Measurements from ENCODE around the gene CHD9NB.
A peak's percentile ranks its signal among the peaks of the same experiment; 100 is the strongest.
"Not testable (repeated sequence)": the region's sequence is repeated elsewhere in the genome, so short reads cannot be mapped to it uniquely, and the experiment has no call there.

The CHD9NB gene

DNA sequence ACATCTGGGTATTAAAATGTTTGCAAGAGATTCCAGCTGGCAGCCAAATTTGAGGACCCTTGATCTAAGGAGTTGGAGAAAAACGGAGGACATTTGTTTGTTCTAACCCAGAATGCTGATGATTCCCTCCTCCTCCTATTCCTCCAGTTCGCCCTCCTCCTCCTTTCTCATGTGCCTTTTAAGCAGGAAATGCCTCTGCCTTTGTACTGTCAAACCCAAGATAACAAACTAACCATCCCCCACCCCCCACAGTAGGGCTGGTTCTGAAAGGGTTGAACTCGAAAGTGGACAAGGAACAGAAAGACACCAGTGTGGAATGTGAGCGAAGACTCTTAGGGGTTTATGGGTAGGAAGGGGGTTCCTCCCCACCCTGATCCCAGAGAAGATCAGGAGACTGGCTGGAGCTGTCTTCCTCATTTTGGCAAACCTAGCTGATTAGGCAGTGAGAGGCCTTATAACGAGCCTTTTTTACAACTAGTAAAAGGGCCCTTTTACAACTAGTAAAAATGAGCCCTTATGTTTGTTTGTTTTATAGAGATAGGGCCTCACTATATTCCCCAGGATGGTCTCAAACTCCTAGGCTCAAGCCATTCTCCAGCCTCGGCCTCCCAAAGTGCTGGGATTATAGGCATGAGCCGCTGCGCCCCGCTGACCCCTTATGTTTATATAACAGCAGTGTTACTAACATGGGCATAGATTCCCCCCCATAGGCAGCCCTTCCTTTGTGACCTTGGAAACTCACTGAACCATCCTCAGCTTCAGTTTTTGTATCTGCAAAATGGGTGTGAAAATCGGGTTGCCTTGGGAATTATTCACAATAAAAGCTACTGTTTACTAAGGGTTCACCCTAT lies 3.1 kb upstream of the CHD9NB start:
- no peak for DNase-seq

DNA sequence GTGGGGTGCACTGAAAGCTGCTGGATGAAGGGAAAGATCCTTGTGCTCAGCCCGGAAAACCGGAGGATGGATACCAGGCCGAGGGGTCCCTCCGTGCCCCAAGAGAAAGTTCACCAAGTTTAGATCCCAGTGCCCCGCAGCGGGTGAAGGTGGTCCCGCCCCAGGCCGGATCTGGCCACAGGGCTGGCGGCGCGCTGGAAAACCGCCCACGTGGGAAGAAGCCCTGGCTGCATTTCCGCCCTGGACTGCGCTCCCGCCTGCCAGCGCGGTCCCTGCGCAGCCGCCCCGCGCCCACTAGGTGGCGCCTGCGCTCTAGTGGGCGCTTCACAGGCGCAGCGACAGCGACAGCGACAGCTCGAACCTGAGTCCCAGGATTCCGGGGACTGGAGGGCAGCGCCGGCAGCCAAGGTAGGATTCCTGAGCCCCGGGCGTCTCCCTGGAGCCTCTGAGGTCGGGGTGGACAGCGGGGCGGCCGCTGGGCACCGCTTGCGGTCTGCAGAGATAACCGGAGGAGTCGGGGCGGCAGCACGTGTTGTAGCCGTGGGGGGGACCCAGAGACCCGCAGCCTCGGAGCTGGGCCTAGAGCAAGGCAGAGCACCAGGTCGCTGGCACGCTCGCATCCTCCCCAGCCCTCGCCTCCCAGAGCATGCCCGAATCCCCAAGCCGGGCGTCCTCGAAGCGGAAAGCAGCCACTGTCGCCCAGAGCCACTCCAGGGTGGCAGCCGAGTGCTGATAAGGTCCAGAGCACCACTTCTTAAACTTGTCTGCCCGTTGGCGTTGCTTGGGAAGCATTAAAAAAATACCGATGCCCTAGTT lies 2.2 kb upstream of the CHD9NB start, which contains the start of gene CHD9:
Gene CHD9, plus strand, starts transcription at position 322 of the 816 bp plus-strand sequence. CDS start 101,099 bp downstream, outside the sequence.
- peak; percentile 62 for DNase-seq

DNA sequence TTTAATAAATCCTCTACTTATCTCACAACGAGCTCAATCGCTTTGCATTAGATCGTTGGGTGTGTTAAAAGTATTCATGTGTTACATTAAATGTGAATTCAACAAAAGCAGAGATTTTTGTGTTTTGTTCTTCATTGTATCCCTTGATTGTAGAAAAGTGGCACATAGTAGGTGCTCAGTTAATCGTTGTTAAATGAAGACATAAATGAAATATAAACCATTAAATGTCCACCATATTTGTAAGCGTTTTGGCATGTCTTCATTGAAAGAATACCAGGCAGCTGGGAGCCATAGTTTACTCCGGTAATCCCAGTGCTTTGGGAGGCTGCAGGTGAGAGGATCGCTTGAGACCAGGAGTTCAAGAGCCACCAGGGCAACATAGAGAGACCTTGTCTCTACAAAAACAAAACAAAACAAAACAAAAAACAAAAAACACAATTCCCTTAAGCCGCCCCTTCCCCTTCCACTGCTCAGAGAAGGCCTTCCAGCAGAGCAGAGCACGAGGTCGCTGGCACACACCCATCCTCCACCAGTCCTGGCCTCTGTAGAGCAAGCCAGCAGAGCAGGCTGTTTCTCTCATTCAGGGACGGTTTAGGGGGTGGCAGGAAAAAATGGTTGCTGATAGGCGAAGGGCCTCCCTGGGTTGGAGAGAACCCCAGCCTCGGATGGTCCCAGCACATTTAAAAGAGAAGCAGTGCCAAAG lies 1.4 kb upstream of the CHD9NB start:
- DNase-seq, result no peak

DNA sequence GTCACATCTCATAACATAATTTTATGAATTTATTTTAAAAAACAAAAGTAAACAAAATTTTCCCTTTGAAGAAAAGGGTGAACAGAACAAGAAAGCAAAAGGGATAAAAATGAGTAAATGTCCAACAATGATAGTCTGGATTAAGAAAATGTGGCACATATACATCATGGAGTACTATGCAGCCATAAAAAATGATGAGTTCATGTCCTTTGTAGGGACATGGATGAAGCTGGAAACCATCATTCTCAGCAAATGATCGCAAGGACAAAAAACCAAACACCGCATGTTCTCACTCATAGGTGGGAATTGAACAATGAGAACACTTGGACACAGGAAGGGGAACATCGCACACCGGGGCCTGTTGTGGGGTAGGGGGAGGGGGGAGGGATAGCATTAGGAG lies 1.4 kb downstream of the CHD9NB start:
- DNase-seq, result not testable (repeated sequence)

DNA sequence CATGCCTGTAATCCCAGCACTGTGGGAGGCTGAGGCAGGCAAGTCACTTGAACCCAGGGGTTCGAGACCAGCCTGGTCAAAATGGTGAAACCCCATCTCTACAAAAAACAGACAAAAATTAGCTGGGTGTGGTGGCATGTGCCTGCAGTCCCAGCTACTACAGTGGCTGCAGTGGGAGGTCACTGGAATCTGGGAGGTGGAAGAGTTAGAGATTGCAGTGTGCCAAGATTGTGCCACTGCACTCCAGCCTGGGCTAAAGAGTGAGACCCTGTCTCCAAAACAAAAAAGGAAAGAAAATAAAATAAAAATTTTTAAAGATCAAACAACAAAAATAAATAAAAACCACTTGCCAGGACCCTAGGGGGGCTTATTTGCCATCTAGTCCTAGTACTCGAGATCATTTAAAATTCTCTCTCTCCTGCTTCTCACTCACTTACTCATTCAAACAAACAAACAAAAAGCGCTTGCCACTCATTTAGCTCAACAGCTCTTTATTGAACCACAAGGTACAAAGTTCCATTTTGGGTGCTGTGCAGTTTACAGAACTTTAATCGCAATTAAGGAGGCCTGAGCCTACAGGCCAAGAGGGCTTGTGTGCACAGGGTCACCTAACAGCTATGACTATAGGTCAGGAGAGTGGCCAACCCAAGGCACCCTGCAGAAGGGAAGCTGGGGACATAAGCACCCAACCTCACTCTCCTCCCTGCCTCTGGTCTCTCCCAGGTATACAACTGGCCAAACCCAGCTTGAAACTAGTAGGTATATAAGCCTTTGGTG lies 4.4 kb downstream of the CHD9NB start:
- no peak for DNase-seq

DNA sequence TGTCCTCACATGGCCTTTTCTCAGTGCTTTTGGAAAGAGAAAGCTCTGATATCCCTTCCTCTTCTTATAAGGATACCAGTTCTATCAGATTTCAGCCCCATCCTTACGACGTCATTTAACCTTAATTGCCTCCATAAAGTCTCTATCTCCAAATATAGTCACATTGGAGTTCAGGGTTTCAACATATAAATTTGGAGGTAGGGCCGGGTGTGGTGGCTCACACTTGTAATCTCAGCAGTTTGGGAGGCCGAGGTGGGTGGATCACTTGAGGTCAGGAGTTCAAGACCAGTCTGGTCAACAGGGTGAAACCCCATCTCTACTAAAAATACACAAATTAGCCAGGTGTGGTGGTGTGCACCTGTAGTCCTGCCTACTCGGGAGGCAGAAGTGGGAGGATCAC lies 5.2 kb downstream of the CHD9NB start:
- DNase-seq, result not testable (repeated sequence)

DNA sequence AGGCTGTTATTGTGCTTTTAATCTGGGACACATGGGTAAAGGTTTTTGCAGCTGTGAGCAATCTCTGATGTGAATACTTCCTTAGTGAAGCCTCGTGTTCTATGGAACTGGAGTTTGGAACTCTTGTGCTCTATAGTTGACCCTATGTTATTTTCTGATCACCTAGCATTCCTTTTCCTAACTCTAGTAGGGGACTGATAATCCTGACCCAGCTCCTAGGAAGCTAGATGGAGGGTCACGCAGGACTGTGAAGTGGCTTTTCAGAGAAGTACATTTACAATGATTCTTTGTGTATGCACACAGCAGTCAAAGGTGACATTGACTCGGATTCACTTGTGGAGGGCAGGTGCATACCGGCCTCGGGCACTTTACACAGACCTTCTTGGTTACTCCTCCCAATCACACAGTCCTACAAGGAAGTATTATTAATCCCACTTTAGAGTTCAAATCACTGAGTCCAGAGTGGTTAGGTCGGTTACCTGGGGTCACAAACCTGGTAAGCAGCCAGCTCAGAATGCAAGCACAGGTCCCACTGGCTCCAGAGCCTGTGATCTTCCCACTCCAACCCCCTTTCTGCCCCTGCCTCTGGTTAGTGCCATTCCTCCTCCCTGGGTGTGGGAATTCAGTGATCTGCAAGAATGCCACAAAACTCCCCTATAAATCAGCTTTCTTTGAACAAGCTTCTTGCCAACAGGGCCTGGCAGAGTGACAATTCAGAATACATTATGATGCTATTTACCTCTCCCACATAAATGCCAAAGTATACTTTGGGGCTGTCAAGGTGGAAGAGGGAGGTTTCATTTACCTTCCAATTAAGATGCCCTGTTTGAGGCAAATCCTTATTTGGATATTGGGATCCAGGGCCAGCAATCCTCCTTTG lies 7.1 kb downstream of the CHD9NB start:
- DNase-seq, result no peak

DNA sequence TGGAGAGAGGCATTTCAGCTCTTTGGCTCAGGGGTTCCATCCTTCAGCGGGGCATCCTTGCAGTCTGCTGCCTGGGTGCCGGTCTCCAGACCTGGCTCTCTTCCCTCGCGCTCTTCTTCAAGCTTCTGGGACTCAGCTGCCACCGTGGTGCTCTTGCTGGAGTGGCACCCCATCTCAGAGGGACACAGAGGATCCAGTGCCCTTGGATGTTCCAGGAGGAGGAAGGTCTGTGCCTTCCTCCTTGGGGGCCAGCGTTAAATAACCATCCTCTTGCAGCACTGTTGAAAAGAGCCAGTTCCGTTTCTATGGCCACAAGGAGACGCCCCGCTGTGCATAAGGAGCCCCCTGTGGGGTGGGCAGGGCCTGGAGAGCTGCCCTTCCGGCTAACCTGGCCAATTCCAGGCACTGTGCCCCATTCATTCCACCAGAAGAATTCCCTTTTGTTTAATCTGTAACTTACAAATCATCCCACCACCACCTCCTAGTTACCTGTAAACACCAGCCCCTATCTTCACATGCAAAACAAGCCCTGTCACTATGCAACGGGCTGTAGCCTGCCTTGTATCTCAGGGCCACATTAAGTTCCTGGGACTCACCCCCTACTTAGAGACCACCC lies 8.6 kb downstream of the CHD9NB start:
- no peak for DNase-seq

DNA sequence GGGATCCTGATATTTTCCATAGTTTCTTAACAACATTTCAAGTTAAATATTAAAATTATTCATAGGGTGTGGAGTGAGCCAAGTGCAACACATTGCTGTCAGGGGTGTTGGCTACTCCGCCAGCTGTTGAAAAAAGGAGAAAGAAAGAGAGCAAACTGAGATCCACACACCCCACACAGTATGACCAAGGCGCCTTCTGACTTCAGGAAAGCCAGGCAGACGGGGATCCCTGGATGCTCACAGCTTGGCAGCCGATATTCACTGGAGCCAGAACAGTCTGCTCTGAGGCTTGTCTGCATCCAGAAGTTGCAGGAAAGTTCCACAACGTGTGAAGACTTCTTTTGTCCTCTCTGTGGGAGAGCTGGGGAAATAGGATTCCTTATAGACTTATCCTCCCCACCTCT lies 9.3 kb downstream of the CHD9NB start:
- DNase-seq, result no peak

DNA sequence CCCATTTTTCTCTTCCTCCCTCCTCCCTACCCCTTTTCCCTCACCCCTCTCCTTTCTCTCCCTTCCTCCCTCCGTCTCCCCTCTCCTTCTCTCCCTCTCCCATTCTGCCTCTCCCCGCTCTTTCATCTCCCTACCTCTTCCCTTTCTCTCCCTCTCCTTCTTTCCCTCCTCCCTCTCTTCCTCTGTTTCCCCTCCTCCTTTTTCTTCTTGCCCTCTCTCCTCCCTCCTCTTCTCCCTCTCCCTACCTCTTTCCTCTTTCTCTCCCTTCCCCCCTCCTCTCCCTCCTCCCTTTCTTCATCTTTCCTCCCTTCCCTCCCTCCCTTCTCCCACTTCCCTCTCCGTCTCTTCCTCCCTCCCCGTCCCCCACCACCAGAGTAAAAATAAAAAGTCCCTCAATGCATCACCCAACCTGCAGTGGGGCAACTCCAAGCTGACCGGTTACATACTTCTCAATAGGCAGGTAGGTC lies 10.4 kb downstream of the CHD9NB start:
- no peak for DNase-seq

DNA sequence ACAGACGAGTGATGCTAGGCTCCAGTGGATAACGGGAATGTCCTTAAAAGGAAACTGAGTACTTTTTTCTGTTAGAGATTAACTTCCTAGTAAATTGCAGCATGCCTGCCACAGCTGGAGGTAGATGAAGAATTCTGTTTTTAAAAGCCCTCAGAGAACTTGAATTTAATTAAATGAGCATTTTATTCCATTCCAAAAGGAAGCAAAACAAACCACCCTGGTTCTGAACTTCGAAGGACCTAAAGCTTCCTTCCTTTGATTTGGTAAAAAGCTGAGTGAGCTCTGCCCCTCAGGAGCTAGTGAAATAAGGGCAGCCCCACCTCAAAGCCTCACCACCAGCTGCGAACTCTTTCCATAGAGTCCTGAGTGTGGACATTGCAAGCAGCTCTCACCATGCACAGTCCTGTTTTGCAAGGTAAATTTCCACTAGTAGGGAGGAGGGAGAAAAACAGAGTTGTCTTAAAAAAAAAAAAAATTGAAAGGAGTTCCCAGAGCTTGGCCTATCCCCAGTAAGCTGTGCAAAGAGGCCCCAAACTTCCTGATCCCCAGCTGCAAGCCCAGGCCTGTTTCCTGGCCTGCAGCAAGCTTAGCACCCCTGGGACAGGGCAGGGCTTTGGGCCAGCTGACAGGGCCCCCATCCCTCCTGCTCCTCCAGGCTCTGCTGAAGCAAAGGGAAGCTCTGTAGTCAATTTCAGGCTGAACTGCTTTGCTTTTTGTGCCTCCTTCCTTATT lies 11.2 kb downstream of the CHD9NB start:
- no peak for DNase-seq

DNA sequence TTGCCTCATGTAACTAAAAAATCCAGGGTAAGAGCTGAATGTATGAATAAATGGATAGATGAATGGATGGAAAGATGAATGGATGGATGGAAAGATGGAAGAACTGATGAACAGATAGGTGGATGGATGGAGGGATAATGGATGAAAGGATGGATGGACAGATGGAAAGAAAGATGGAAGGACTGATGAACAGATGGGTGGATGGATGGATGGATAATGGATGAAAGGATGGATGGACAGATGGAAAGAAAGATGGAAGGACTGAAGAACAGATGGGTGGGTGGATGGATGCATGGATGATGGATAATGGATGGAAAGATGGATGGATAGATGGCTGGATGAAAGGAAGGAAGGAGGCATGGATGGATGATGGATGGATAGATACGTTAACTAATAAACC lies 11.9 kb downstream of the CHD9NB start:
- DNase-seq, result no peak

DNA sequence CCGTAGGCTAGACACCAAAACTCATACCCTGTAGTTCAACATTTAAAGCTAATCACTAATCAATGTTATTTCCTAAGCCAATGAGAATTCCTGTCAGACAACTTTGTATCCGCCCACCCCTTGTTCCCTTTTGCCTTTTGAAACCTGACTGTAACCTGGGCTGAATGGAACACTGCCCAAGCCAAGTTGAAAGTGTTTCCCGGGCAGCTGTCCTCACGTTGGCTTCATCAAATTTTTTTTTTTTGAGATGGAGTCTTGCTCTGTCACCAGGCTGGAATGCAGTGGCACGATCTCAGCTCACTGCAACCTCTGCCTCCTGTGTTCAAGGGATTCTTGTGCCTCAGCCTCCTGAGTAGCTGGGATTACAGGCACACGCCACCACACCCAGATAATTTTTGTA lies 16.0 kb downstream of the CHD9NB start:
- DNase-seq, result not testable (repeated sequence)

DNA sequence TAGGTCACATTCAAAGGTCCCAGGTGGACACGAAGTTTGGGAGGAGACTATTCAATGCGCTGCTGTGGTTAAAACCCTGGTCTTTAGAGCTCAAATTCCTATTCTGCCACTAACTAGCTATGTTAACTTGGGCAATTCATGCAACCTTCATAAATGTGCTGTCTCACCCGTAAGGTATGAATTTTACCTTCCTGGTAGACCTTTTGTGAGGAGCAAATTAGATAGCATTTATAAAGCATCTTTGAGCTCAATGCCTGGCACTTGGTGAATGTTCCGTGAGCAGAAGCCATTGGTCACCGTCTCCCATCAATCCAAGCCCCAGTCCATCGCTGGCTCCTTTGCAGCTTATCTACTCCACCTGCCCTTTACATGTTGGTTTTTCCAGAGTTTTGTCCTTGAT lies 16.6 kb downstream of the CHD9NB start:
- no peak for DNase-seq

DNA sequence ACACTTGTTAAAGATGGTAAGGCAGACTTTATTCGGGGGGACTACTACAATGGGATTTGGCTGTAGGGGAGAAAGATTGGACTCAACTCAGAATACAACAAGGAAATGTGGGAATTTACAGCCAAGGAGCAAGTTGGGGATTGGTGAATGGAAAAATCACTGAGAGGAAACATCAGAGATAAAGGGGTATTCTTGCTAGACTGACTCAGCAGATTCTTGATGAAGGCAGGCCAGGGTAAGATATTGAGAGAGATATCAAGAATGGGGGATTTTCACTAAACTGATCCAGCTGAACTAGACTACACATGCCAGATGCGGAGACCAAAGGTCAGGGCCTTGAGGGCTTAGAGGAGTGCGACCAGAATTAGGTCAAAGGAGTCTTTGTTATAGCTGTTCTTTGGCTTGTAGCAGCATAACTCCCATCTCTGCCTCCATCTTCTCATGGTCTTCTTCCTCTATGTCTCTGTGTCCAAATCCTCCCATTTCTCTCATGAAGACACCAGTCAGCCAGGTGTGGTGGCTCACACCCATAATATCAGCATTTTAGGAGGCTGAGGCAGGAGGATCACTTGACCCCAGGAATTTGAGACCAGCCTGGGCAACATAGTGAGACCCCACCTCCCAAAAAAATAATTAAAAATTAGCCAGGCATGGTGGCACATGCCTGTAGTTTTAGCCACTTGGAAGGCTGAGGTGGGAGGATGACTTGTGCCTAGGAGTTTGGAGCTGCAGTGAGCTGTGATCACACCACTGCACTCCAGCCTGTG lies 17.3 kb downstream of the CHD9NB start:
- DNase-seq, result no peak

DNA sequence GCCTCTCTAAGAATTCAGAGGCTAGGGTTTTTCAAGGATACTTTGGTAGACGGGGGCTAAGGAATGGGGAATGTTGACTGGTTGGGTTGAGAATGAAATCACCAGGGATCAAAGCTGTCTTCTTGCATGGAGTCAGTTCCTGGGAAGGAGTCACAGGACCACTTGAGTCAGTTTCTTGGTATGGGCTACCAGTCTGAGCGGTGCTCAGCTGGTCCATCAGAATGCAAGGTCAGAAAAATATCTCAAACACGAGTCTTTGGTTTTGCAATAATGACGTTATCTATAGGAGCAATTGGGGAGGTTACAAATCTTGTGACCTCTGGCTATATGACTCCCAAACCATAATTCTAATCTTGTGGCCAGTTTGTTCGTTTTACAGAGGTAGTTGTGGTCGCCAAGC lies 18.4 kb downstream of the CHD9NB start:
- DNase-seq, result no peak

DNA sequence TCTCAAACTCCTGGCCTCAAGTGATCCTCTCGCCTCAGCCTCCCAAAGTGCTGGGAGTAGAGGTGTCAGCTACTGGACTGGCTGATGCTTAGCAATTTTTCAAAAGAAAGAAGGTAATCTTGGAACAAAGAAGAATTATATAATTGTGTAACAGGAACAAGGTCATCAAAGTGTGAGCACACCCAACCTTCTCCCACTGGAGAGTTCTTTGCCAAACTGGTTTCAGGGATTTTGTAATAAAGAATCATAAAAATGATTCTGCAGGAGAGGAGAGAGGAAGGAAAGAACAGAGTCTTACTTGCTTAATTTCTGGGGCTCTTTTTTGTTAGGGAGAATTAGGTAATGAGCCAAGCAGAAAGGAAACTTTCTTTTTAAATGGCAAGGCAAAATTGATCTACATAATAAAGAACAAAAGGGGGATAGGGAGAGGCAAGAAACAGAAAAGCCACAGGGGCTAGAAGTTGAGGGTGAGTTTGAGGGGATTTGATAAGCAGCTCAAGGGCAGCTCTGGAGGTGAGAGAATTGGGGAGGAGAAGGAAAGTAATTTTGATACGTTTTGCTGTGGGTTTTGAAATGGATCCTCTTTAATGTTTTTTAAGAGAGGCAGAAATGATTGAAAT lies 21.3 kb downstream of the CHD9NB start:
- DNase-seq, result no peak

DNA sequence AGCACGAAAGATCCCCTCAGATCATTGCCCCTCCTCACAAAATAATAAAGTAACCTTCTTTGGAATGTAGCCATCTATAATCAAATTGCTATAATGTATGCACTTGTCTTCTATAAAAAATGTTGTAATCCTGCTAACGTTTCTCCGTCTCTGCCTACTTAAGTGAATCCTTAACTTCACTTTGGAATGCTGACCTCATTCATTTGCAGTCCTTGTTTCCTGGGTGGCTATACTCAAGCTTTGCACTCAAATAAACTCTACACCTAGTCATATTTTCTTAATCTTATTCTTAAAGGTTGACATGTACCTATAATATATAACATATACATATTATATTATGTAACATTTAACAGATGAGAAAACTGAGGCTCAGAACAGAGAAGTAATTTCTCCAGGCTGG lies 22.7 kb downstream of the CHD9NB start:
- no peak for DNase-seq

DNA sequence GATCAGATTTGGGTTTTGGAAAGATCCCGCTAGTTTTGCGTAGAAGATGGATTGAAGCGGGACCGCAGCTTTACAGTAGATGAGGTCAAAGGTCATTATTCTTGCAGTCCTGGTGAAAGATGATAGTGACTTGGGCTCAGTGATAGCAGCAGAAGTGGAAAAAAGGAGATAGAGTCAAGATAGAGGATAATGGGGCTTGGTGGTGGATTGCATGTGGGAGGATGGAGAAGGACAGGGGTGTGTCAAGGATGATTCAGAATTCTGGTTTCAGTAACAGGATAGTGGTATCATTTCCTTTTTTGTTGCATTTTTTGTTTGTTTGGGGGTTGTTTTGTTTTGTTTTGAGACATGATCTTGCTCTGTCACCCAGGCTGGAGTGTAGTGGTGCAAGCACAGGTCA lies 28.7 kb downstream of the CHD9NB start:
- DNase-seq, result no peak
